ENCODE measurements around the gene NIPSNAP3A.
A peak's percentile ranks its signal among the peaks of the same experiment; 100 is the strongest.

The NIPSNAP3A gene

DNA sequence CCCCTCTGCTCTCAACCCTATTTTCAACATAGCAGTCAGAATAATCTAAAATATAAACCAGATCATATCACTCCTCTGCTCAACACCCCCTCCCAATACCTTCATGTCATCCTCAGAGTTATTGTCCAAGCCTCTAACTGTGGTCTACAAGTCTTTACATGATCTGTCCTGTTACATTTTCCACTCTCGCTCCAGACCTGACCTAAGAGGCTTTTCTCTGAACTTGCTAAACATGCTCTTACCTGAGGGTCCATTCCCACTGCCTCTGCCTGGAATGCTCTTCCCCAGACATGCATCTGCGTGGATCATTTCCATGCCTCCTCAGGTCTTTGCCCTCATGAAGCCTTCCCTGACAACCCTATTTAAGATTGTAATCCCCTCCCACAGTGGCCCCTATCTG is 28.5 kb downstream of the NIPSNAP3A start:
- TF ChIP-seq, protein P1, sequence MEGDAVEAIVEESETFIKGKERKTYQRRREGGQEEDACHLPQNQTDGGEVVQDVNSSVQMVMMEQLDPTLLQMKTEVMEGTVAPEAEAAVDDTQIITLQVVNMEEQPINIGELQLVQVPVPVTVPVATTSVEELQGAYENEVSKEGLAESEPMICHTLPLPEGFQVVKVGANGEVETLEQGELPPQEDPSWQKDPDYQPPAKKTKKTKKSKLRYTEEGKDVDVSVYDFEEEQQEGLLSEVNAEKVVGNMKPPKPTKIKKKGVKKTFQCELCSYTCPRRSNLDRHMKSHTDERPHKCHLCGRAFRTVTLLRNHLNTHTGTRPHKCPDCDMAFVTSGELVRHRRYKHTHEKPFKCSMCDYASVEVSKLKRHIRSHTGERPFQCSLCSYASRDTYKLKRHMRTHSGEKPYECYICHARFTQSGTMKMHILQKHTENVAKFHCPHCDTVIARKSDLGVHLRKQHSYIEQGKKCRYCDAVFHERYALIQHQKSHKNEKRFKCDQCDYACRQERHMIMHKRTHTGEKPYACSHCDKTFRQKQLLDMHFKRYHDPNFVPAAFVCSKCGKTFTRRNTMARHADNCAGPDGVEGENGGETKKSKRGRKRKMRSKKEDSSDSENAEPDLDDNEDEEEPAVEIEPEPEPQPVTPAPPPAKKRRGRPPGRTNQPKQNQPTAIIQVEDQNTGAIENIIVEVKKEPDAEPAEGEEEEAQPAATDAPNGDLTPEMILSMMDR (IDR thresholded peaks at IDR 0.05): no peak

DNA sequence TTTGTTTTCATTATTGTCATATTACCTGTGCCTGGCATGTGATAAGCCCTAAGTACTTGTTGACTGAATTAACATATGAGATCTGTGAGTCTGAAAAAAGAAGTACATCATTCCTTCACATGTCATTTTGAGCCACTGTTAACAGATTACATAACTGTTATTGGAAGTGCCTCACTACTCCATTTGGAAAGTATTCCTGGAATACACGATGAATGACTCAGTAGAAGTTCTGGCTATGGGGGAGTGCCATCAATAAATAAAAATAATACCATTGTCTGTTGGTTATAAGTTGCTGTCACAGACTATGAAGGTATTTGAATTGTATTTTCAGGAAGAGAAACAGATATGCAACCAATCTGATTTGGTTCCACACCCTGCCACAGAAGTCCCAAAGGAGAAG is 29.3 kb downstream of the NIPSNAP3A start:
- TF ChIP-seq, protein P1 (IDR thresholded peaks at IDR 0.05): no peak

DNA sequence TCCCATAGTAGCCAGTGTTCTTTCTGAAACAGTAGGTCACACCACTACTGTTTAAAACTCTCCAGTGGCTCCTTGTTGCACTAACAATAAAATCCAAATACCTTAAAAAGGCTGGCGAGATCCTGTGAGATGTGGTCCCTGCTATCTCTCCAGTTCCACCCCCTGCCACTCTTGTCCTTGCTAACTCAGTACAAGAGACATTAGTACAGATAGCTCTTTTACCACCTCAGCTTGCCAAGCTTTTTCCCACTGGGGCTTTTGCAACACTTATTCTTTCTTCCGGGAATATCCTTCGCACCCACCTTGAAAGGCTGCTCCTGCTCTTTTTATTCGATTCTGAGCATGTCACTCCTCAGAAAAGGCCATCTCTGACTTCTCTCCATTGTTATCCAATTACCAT is 31.3 kb downstream of the NIPSNAP3A start:
- TF ChIP-seq, protein P1 (IDR thresholded peaks at IDR 0.05): no peak

DNA sequence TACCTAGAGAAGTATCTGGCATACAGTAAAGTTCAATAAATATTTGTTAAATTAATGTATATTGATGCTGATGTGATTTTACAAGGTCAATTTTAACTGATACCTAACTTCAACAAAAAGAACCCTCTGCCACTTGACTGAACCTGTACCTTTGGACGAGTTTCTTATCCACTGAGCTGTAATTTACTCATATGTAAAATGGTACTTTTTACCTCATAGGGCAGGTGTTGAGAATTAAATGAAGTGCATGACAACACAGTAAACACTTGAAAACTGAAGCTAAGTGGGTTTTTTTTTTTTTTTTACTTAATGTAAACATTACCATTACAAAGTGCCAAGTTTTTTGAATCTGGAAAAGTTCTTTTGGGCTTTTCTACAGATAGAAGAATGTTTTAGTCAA is 31.9 kb downstream of the NIPSNAP3A start:
- TF ChIP-seq, protein P1 (IDR thresholded peaks at IDR 0.05): no peak

DNA sequence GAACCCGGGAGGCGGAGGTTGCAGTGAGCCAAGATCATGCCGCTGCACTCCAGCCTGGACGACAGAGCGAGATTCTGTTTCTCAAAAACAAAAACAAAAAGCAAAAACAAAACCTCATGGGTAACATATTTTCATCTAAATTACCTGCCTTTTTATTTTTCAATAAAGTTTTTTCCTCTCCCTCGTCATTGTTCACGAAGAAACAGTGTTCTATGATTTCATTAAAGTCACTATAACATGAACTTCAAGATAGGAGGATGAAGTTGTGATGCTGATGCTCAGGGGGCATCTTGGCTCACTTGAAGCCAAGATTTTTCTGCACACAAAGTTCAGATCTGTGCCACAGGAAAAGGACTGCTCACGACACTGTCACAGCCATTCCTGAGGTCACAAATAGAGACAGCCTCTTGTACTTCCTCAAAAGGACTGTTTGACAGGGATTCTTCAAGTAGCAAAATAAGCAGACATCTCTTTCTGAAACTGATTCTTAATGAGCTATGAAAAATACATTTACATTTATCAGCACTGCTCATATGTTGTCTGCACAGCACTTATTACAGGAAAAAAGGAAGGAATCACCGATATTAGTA is 32.6 kb downstream of the NIPSNAP3A start:
- TF ChIP-seq, protein P1 (IDR thresholded peaks at IDR 0.05): no peak

DNA sequence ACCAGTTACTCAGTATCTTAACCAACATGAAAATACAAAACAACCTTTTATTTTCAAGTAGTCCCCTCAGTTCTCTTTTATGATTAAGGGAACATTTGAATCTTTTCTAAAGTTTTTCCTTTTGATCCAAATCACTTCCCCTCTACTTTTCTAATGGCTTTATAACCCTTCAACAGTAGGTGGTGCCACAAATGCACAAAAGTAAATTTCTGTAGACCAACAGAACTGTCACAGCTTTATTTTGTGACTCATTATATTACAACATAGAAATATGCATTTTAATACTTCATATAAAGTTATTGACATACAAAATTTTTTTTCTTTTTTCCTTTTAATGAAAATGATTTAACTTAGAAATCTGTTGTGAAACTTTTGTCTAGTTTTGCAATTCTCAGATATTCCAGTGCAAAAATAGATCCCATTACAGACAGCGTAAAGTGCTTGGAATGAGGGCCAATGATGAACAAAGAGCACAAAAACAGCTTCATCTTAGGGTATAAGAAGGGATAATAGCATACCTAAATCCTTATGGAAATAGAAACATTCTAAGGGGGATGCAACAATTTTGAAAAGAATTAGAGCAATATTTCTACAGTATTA is 33.4 kb downstream of the NIPSNAP3A start:
- TF ChIP-seq, protein P1 (IDR thresholded peaks at IDR 0.05): peak; percentile 83

DNA sequence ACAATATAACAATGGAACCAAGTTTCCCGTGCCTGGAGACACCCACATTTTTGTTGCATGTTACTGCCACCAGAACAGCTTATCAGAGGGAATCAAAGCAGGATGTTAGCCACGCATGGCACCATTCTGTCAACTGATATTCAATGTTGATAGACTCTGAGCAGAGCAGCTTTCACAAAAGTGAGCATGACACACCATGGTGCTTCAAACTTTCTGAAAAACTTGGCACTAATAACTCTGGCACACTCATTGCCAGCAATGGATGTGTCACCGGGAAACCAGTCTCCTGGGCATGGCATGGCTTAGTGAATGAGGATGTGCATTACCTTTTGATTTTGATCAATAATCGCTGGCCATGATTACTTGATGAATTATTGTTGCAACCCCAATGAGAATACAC is 36.1 kb downstream of the NIPSNAP3A start:
- TF ChIP-seq, protein P1 (IDR thresholded peaks at IDR 0.05): no peak

DNA sequence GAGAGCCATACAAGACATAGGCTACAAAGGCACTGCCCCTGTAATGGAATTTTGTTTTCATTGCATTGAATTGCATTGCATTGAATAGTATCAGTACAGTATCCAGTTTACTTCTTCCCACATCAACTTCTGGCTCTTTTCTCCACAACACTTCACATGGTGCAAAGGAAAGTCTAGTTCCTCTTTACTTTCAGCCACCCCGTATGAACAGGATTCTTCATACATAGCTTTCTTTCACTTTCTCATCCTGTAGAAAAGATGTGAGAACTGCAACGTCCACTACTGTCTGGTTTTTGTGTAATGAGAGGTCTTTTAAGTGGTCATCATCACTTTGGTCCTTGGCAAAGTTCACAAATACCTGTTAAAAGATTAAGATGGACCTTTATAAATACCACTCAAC is 36.6 kb downstream of the NIPSNAP3A start:
- TF ChIP-seq, protein P1 (IDR thresholded peaks at IDR 0.05): no peak
